Keratinocyte (primary cell): ENCODE measurements around the gene CRNN.

ENCODE experiments used
- EZH2 ChIP-seq: IDR thresholded peaks from one replicate; pipeline ENCODE4 v1.6.1; 2012; ENCODE audit warnings: inconsistent platforms, mild to moderate bottlenecking, low read length, moderate library complexity
- TF ChIP-seq, protein P1 (sequence below), 3 experiments: IDR thresholded peaks in 1 of 3; conservative IDR thresholded peaks in 1 of 3; optimal IDR thresholded peaks in 1 of 3; 2 replicates in 2 of 3; 3 replicates in 1 of 3; pipeline versions ENCODE3 to v1.5.1; 2011; ENCODE audit warnings: low read length in 3 of 3, mild to moderate bottlenecking in 3 of 3, moderate library complexity in 2 of 3, control low read depth in 1 of 3, inconsistent platforms in 1 of 3; ENCODE audit not compliant: insufficient read depth in 2 of 3; ENCODE audit errors: extremely low read depth in 1 of 3

DNA sequence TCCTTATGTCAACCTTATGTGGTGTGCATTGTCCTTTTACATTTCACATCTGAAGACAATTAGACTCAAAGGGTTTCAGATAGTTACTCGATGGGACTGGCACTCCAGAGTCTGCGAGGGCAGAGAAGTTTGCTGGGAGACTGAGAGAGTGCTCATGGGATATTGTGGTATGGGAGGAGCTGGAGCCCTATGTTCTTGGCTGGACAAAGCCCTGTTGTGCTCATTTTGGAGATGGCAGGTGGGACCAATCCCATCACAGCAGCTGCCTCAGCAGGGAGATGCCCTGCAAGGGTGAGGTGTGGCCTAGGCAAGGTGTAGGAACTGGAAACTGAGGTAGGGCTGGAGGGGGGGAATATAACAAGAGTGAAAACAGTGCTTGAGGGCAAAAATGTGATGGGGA is 43.5 kb upstream of the CRNN start:
- TF ChIP-seq EZH2 = no peak
- TF ChIP-seq, protein P1, sequence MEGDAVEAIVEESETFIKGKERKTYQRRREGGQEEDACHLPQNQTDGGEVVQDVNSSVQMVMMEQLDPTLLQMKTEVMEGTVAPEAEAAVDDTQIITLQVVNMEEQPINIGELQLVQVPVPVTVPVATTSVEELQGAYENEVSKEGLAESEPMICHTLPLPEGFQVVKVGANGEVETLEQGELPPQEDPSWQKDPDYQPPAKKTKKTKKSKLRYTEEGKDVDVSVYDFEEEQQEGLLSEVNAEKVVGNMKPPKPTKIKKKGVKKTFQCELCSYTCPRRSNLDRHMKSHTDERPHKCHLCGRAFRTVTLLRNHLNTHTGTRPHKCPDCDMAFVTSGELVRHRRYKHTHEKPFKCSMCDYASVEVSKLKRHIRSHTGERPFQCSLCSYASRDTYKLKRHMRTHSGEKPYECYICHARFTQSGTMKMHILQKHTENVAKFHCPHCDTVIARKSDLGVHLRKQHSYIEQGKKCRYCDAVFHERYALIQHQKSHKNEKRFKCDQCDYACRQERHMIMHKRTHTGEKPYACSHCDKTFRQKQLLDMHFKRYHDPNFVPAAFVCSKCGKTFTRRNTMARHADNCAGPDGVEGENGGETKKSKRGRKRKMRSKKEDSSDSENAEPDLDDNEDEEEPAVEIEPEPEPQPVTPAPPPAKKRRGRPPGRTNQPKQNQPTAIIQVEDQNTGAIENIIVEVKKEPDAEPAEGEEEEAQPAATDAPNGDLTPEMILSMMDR (optimal IDR thresholded peaks at IDR 0.05 in 1 of 3, IDR thresholded peaks at IDR 0.05 in 1 of 3, conservative IDR thresholded peaks at IDR 0.05 in 1 of 3; ENCODE audit: extremely low read depth in 1 of 3, insufficient read depth in 2 of 3, low read length in 3 of 3) = no peak
